Measurements from ENCODE around the gene C2CD4C.

The C2CD4C gene

DNA sequence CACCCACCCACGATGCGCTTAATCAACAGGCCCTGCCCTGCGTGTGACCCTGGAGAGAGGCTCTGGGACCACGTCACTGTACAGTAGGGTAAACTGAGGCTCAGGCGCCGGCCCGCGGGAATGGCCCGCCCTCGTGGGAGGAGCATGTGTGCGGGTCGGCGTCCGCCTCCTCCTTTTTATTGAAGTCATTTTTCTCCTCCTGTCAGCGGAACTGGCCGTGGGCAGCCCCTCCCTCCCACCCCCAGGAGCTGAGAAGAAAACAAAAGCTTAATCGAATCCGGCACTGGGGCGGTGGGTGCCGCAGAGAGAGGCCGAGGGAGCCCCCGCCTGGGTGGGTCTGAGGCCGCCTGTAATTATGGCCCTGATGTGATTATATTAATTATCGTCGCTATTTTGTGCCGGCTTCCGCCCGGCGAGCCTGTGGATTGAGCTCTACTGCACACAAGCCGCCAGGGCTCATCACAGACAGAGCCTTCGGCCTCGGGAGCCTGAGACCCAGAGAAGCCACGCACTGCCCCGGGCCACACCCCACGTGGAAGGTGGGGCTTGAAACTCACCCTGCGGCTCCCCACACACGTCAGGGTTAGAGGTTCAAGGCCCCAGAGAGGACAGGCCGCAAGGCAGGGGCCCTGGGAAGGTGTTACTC lies 7.0 kb downstream of the C2CD4C start:
- no peaks in the 10 kb centered on the region for H3K79me2 ChIP-seq (ENCODE audit: insufficient read depth, low read length)
- H3K4me1 ChIP-seq (ENCODE audit: insufficient read depth, low read length, severe bottlenecking) = no peaks in the 10 kb centered on the region
- no peaks in the 10 kb centered on the region for H3F3A ChIP-seq (ENCODE audit: insufficient read depth, low read length)
- no peak overlapping the region for H3K4me2 ChIP-seq (ENCODE audit: low read length)
- no peaks in the 10 kb centered on the region for H3K9me2 ChIP-seq (ENCODE audit: low read depth, low read length)
- no peak overlapping the region for H2AFZ ChIP-seq (ENCODE audit: low read length)
- H3K36me3 ChIP-seq (ENCODE audit: insufficient read depth, low read length) = no peaks in the 10 kb centered on the region
- no peak overlapping the region for H3K27ac ChIP-seq (ENCODE audit: low read depth, low read length, poor library complexity, severe bottlenecking)
- no peak overlapping the region for H3K4me3 ChIP-seq (ENCODE audit: low read depth, low read length, poor library complexity, severe bottlenecking)
- H3K9me3 ChIP-seq (ENCODE audit: low read length) = no peaks in the 10 kb centered on the region
- H4K20me1 ChIP-seq (ENCODE audit: insufficient read depth, low read length) = no peaks in the 10 kb centered on the region
- H3K27me3 ChIP-seq (ENCODE audit: insufficient read depth, low read length) = no peaks in the 10 kb centered on the region
- no peak for TF ChIP-seq EZH2 (IDR thresholded peaks at IDR 0.05; ENCODE audit: borderline replicate concordance, low read length)
- no peak for TF ChIP-seq CTCF (IDR thresholded peaks at IDR 0.05; ENCODE audit: low read length)
- no peak overlapping the region for H3K9ac ChIP-seq (ENCODE audit: low read length)

- no peak overlapping the region for H2AFZ ChIP-seq (ENCODE audit: low read length)
- no peaks in the 10 kb centered on the region for H3K27me3 ChIP-seq (ENCODE audit: insufficient read depth, low read length)
- H3K4me1 ChIP-seq (ENCODE audit: insufficient read depth, low read length, severe bottlenecking) = no peaks in the 10 kb centered on the region
- H3K4me2 ChIP-seq (ENCODE audit: low read length) = no peak overlapping the region
- no peaks in the 10 kb centered on the region for H3K9me2 ChIP-seq (ENCODE audit: low read depth, low read length)
- no peaks in the 10 kb centered on the region for H3K79me2 ChIP-seq (ENCODE audit: insufficient read depth, low read length)
- H3K27ac ChIP-seq (ENCODE audit: low read depth, low read length, poor library complexity, severe bottlenecking) = no peak overlapping the region
- no peak overlapping the region for H3K4me3 ChIP-seq (ENCODE audit: low read depth, low read length, poor library complexity, severe bottlenecking)
- TF ChIP-seq EZH2 (IDR thresholded peaks at IDR 0.05; ENCODE audit: borderline replicate concordance, low read length) = no peak
- no peak for TF ChIP-seq CTCF (IDR thresholded peaks at IDR 0.05; ENCODE audit: low read length)
- no peaks in the 10 kb centered on the region for H3K9me3 ChIP-seq (ENCODE audit: low read length)
- no peaks in the 10 kb centered on the region for H3F3A ChIP-seq (ENCODE audit: insufficient read depth, low read length)
- H4K20me1 ChIP-seq (ENCODE audit: insufficient read depth, low read length) = no peaks in the 10 kb centered on the region
- H3K9ac ChIP-seq (ENCODE audit: low read length) = no peak overlapping the region
- H3K36me3 ChIP-seq (ENCODE audit: insufficient read depth, low read length) = no peaks in the 10 kb centered on the region
These were observed 7.7 kb downstream of the C2CD4C start for GRCh38 chr19:400976-401865.

DNA sequence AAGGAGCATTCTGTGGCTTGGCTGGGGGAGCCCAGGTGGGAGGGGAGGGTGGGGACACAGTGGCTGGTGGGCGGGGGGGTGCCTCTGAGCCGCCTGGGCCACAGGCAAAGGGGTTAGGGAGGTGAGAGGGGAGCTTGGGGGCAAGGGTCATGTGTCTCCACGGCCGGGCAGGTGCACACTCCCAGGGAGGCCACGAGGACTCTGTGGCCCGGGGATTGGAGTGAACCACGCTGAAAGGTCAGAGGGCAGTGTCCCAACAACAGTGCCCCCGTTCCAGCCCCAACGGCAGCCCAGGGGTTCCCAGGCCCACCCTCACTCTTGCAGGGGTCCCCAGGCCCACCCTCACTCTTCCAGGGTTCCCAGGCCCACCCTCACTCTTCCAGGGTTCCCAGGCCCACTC lies 9.6 kb downstream of the C2CD4C start:
- no peaks in the 10 kb centered on the region for H3K27me3 ChIP-seq (ENCODE audit: insufficient read depth, low read length)
- H4K20me1 ChIP-seq (ENCODE audit: insufficient read depth, low read length) = no peaks in the 10 kb centered on the region
- H3K4me2 ChIP-seq (ENCODE audit: low read length) = no peak overlapping the region
- no peaks in the 10 kb centered on the region for H3F3A ChIP-seq (ENCODE audit: insufficient read depth, low read length)
- no peaks in the 10 kb centered on the region for H3K9me3 ChIP-seq (ENCODE audit: low read length)
- H3K4me3 ChIP-seq (ENCODE audit: low read depth, low read length, poor library complexity, severe bottlenecking) = no peak overlapping the region
- H2AFZ ChIP-seq (ENCODE audit: low read length) = no peak overlapping the region
- TF ChIP-seq CTCF (IDR thresholded peaks at IDR 0.05; ENCODE audit: low read length) (no peak), EZH2 (IDR thresholded peaks at IDR 0.05; ENCODE audit: borderline replicate concordance, low read length) (no peak)
- H3K79me2 ChIP-seq (ENCODE audit: insufficient read depth, low read length) = no peaks in the 10 kb centered on the region
- no peaks in the 10 kb centered on the region for H3K9me2 ChIP-seq (ENCODE audit: low read depth, low read length)
- no peaks in the 10 kb centered on the region for H3K4me1 ChIP-seq (ENCODE audit: insufficient read depth, low read length, severe bottlenecking)
- no peaks in the 10 kb centered on the region for H3K36me3 ChIP-seq (ENCODE audit: insufficient read depth, low read length)
- no peak overlapping the region for H3K9ac ChIP-seq (ENCODE audit: low read length)
- H3K27ac ChIP-seq (ENCODE audit: low read depth, low read length, poor library complexity, severe bottlenecking) = no peak overlapping the region

Data from OCI-LY1 (cell line).